ENCODE data around the gene GALNT3. TPM values are rescaled to one million over a fixed set of nuclear protein-coding genes. Genes with fewer than 3 reads are reported as not detected.

Gene GALNT3
- polyA plus RNA-seq, 4 donors = 21.6 to 87.4 (median 38.4) TPM

DNA sequence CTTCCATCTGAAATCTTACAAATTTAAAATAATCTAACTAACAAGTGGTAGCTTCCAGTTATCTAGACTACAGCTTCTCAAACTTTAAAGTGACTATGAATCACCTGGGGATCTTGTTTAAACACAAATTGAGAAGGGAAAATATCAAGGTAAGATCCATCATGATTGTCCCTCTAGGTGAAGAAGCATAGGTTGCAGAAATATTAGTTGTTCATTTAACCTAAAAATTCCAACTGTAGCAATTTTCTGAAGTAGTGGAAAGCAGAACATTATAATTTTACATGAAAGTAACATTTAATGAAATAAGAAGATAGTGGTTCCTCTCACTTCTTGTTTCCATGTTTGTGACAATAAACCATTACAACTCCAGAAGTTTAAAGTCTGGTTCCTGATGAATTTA, 17.3 kb downstream of the GALNT3 start:
- Histone ChIP-seq H3K36me3 (ENCODE audit: control insufficient read depth in 3 of 3, insufficient read depth in 2 of 3, low read depth in 1 of 3, low read length in 3 of 3) (peaks cover 0 to 12% (median 0%) of the 10 kb centered on the region in 3 donors), H3K9me3 (ENCODE audit: control insufficient read depth in 2 of 2, insufficient read depth in 1 of 2, low read depth in 1 of 2, low read length in 1 of 2) (peaks cover 0 to 7% of the 10 kb centered on the region in 2 donors), H3K4me1 (ENCODE audit: control insufficient read depth in 3 of 3, insufficient read depth in 2 of 3, low read depth in 1 of 3, low read length in 2 of 3) (peaks cover 2 to 7% (median 5%) of the 10 kb centered on the region in 3 donors), H3K27me3 (ENCODE audit: control insufficient read depth in 3 of 3, insufficient read depth in 3 of 3, low read length in 3 of 3) (no peaks in the 10 kb centered on the region), H3K4me3 (ENCODE audit: low read depth in 1 of 3, low read length in 3 of 3) (no peak overlapping the region), H3K27ac (ENCODE audit: low read depth in 1 of 3, low read length in 2 of 3) (no peak overlapping the region)
- FAIRE-seq = peak; percentile 55
- DNase-seq = no peak

DNA sequence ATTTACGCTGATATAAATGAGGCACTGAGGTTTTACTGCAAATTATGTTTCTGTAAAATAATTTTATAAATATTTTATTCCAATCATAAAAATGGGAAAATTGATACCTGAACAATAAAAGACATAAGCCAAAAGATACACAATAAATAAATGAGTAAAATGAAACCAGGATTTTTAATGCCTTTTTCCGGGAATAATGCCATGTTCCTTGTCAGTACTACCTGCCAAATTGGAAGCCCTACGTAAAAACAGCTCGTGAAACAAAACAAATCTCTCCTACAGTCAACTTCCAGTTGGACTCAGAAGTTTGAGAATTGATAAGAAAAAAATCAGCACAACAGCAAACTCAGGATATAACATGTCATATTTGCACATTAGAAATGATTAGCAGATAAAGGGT, 18.0 kb downstream of the GALNT3 start:
- WGBS, 3 donors = 35 to 42% (median 35%) methylated on average over 4 of the region's 4 CpGs
- Histone ChIP-seq H3K36me3 (ENCODE audit: control insufficient read depth in 3 of 3, insufficient read depth in 2 of 3, low read depth in 1 of 3, low read length in 3 of 3) (peaks cover 0 to 9% (median 0%) of the 10 kb centered on the region in 3 donors), H3K9me3 (ENCODE audit: control insufficient read depth in 2 of 2, insufficient read depth in 1 of 2, low read depth in 1 of 2, low read length in 1 of 2) (peaks cover 0 to 7% of the 10 kb centered on the region in 2 donors), H3K27ac (ENCODE audit: low read depth in 1 of 3, low read length in 2 of 3) (no peak overlapping the region), H3K4me1 (ENCODE audit: control insufficient read depth in 3 of 3, insufficient read depth in 2 of 3, low read depth in 1 of 3, low read length in 2 of 3) (peaks cover 2 to 7% (median 5%) of the 10 kb centered on the region in 3 donors), H3K27me3 (ENCODE audit: control insufficient read depth in 3 of 3, insufficient read depth in 3 of 3, low read length in 3 of 3) (no peaks in the 10 kb centered on the region), H3K4me3 (ENCODE audit: low read depth in 1 of 3, low read length in 3 of 3) (no peak overlapping the region)
- no peak for FAIRE-seq
- no peak for DNase-seq

DNA sequence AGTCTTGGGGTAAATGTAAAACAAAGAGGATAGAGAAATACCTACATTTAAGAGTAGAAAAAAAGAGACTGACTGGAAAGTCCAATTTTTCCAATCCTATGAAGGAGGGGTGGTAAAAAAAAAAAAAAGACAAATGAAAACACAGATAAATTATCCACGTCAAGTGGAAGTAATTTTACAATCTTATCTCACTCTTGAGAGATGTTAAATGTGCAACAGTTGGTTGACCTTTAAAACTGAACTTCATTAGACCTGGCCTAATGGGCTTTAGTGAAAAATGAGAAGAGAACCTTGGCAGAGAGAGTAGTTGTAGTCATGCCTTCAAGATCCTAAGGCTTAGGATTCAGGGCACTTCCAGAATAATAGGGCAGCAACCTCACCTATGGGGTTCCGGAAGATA, 20.4 kb downstream of the GALNT3 start:
- 53 to 71% (median 64%) methylated on average over 2 of the region's 2 CpGs for WGBS, 3 donors
- Histone ChIP-seq H3K27me3 (ENCODE audit: control insufficient read depth in 3 of 3, insufficient read depth in 3 of 3, low read length in 3 of 3) (no peaks in the 10 kb centered on the region), H3K36me3 (ENCODE audit: control insufficient read depth in 3 of 3, insufficient read depth in 2 of 3, low read depth in 1 of 3, low read length in 3 of 3) (peaks cover 0 to 6% (median 0%) of the 10 kb centered on the region in 3 donors), H3K9me3 (ENCODE audit: control insufficient read depth in 2 of 2, insufficient read depth in 1 of 2, low read depth in 1 of 2, low read length in 1 of 2) (no peaks in the 10 kb centered on the region), H3K4me3 (ENCODE audit: low read depth in 1 of 3, low read length in 3 of 3) (no peak overlapping the region), H3K27ac (ENCODE audit: low read depth in 1 of 3, low read length in 2 of 3) (no peak overlapping the region), H3K4me1 (ENCODE audit: control insufficient read depth in 3 of 3, insufficient read depth in 2 of 3, low read depth in 1 of 3, low read length in 2 of 3) (peaks cover 2 to 5% (median 3%) of the 10 kb centered on the region in 3 donors)
- FAIRE-seq (no peak), DNase-seq (peak in 1 of 2 donors; percentile 36)

DNA sequence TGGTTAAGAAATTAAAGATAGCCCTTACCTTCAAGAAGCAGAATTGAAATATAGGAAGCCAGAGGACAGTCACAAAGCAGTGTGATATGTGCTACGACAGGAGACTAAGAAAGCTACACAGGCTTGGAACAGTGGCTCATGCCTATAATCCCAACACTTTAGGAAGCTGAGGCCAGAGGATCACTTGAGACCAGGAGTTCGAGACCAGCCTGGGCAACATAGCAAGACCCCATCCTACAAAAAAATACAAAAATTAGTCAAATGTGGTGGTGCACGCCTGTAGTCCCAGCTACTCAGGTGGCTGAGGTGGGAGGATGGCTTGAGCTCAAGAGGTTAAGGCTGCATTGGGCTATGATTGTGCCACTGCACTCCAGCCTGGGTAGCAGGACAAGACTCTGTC, 21.9 kb downstream of the GALNT3 start:
- 93 to 95% (median 93%) methylated on average over 3 of the region's 3 CpGs for WGBS, 3 donors
- H3K4me1 ChIP-seq (ENCODE audit: control insufficient read depth in 3 of 3, insufficient read depth in 2 of 3, low read depth in 1 of 3, low read length in 2 of 3) = peaks cover 0 to 2% (median 2%) of the 10 kb centered on the region in 3 donors
- peaks cover 0 to 7% (median 0%) of the 10 kb centered on the region in 3 donors for H3K36me3 ChIP-seq (ENCODE audit: control insufficient read depth in 3 of 3, insufficient read depth in 2 of 3, low read depth in 1 of 3, low read length in 3 of 3)
- FAIRE-seq (no peak), DNase-seq (no peak)
- no peaks in the 10 kb centered on the region for H3K27me3 ChIP-seq (ENCODE audit: control insufficient read depth in 3 of 3, insufficient read depth in 3 of 3, low read length in 3 of 3)
- H3K27ac ChIP-seq (ENCODE audit: low read depth in 1 of 3, low read length in 2 of 3) = no peak overlapping the region
- no peak overlapping the region for H3K4me3 ChIP-seq (ENCODE audit: low read depth in 1 of 3, low read length in 3 of 3)
- H3K9me3 ChIP-seq (ENCODE audit: control insufficient read depth in 2 of 2, insufficient read depth in 1 of 2, low read depth in 1 of 2, low read length in 1 of 2) = no peaks in the 10 kb centered on the region

DNA sequence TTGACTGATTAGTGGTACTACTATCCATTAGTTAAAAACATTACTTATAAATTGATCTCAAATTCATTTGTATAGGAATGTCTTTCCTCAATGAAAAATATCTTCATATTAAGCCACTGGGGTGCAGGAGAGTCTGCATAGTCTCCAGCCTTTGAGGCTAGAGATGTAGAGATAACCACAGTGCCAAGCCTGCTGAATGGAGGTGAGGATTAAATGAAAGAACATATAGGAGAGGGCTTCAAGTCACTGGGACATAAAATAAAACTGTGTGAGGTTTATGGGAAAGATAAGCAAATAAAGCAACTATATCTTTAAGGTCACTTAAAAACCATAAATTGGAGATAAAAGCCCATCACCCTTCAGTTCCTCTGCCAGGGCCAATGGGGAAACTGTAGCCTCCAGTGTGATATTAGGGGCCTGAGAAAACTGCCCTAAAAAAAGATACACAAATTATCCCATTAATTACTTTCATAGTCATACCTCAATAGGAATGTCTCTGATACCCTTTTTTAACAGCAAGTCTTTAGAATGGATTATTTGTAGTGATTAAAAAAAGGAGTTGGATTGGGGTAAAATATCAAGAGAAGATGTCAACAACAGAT, 27.6 kb downstream of the GALNT3 start:
- H3K9me3 ChIP-seq (ENCODE audit: control insufficient read depth in 2 of 2, insufficient read depth in 1 of 2, low read depth in 1 of 2, low read length in 1 of 2) = no peaks in the 10 kb centered on the region
- H3K4me3 ChIP-seq (ENCODE audit: low read depth in 1 of 3, low read length in 3 of 3) = no peak overlapping the region
- no peaks in the 10 kb centered on the region for H3K27me3 ChIP-seq (ENCODE audit: control insufficient read depth in 3 of 3, insufficient read depth in 3 of 3, low read length in 3 of 3)
- H3K36me3 ChIP-seq (ENCODE audit: control insufficient read depth in 3 of 3, insufficient read depth in 2 of 3, low read depth in 1 of 3, low read length in 3 of 3) = peaks cover 0 to 7% (median 0%) of the 10 kb centered on the region in 3 donors
- DNase-seq (peak in 1 of 2 donors; percentile 21), FAIRE-seq (no peak)
- H3K4me1 ChIP-seq (ENCODE audit: control insufficient read depth in 3 of 3, insufficient read depth in 2 of 3, low read depth in 1 of 3, low read length in 2 of 3) = no peaks in the 10 kb centered on the region
- H3K27ac ChIP-seq (ENCODE audit: low read depth in 1 of 3, low read length in 2 of 3) = no peak overlapping the region

DNA sequence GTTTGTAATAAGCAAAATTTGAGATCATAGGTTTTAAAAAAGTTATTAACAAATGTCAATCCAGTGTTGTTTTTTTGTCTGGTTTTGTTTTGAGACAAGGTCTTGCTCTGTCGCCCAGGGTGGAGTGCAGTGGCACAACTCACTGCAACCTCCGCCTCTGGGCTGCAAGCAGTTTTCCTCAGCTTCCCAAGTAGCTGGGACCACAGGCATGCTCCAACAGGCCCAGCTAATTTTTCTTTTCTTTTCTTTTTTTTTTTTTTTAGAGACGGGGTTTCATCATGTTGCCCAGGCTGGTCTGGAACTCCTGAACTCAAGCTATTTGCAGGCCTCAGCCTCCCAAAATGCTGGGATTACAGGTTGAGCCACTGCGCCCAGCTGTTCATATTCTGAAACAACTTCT, 31.3 kb downstream of the GALNT3 start:
- WGBS, 3 donors = 91 to 95% (median 91%) methylated on average over 4 of the region's 4 CpGs
- H3K4me3 ChIP-seq (ENCODE audit: low read depth in 1 of 3, low read length in 3 of 3) = no peak overlapping the region
- H3K9me3 ChIP-seq (ENCODE audit: control insufficient read depth in 2 of 2, insufficient read depth in 1 of 2, low read depth in 1 of 2, low read length in 1 of 2) = no peaks in the 10 kb centered on the region
- DNase-seq (no peak), FAIRE-seq (no peak)
- no peak overlapping the region for H3K27ac ChIP-seq (ENCODE audit: low read depth in 1 of 3, low read length in 2 of 3)
- peaks cover 0 to 4% (median 0%) of the 10 kb centered on the region in 3 donors for H3K36me3 ChIP-seq (ENCODE audit: control insufficient read depth in 3 of 3, insufficient read depth in 2 of 3, low read depth in 1 of 3, low read length in 3 of 3)
- no peaks in the 10 kb centered on the region for H3K4me1 ChIP-seq (ENCODE audit: control insufficient read depth in 3 of 3, insufficient read depth in 2 of 3, low read depth in 1 of 3, low read length in 2 of 3)
- no peaks in the 10 kb centered on the region for H3K27me3 ChIP-seq (ENCODE audit: control insufficient read depth in 3 of 3, insufficient read depth in 3 of 3, low read length in 3 of 3)

DNA sequence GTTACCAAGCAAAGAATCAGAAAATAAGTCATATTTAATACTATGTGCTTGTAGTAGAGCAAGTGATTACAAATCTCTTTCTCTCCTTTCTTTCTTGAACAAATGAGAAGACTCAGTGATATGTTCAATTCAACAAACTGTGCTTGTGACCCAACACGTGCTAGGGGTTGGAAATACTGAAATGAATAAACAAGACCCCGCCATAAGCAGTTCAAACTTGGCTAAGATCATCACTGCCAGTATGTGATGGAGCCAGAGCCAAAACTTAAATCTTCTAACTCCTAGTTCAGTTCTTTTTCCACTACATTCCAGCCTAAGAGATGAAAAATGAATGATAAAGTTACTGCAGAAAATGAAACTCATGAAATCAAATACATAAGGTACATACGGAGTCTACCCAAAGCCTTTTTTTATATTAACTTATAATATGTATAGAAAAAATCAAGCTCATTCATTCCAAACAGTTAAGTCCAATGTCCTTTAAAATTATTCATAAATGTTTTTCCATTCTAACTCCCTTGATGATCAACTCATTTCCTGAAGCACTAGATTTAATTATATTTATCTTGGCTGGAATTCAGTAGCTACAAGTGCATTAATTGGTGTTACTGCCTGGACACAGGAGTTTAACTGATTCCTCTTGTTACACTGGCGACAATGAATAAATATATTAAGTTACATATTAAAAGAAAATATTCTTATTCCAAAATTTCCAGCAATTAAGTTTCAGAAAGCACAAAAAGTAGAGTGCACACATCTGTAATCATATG, 36.0 kb downstream of the GALNT3 start:
- Histone ChIP-seq H3K9me3 (ENCODE audit: control insufficient read depth in 2 of 2, insufficient read depth in 1 of 2, low read depth in 1 of 2, low read length in 1 of 2) (no peaks in the 10 kb centered on the region), H3K27me3 (ENCODE audit: control insufficient read depth in 3 of 3, insufficient read depth in 3 of 3, low read length in 3 of 3) (no peaks in the 10 kb centered on the region), H3K36me3 (ENCODE audit: control insufficient read depth in 3 of 3, insufficient read depth in 2 of 3, low read depth in 1 of 3, low read length in 3 of 3) (peaks cover 0 to 8% (median 6%) of the 10 kb centered on the region in 3 donors), H3K4me1 (ENCODE audit: control insufficient read depth in 3 of 3, insufficient read depth in 2 of 3, low read depth in 1 of 3, low read length in 2 of 3) (no peaks in the 10 kb centered on the region), H3K27ac (ENCODE audit: low read depth in 1 of 3, low read length in 2 of 3) (no peak overlapping the region), H3K4me3 (ENCODE audit: low read depth in 1 of 3, low read length in 3 of 3) (no peak overlapping the region)
- FAIRE-seq = peak; percentile 81
- 30 to 41% (median 34%) methylated on average over 4 of the region's 4 CpGs for WGBS, 3 donors
- DNase-seq = peak in 1 of 2 donors; percentile 60

DNA sequence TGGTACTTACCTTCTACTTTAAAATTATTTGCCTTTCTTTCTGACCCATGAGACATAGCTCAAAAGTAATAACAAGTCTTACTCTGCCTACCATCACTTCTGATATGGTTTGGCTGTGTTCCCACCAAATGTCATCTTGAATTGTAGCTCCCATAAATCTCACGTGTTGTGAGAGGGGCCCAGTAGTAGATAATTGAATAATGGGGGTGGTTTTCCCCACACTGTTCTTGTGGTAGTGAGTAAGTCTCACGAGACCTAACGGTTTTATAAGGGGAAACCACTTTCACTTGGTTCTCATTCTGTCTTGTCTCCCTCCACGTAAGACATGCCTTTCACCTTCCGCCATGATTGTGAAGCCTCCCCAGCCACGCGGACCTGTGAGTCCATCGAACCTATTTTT, 47.5 kb downstream of the GALNT3 start:
- peaks cover 0 to 12% (median 6%) of the 10 kb centered on the region in 3 donors for H3K36me3 ChIP-seq (ENCODE audit: control insufficient read depth in 3 of 3, insufficient read depth in 2 of 3, low read depth in 1 of 3, low read length in 3 of 3)
- no peaks in the 10 kb centered on the region for H3K4me1 ChIP-seq (ENCODE audit: control insufficient read depth in 3 of 3, insufficient read depth in 2 of 3, low read depth in 1 of 3, low read length in 2 of 3)
- no peak overlapping the region for H3K4me3 ChIP-seq (ENCODE audit: low read depth in 1 of 3, low read length in 3 of 3)
- WGBS, 3 donors = 88 to 90% (median 89%) methylated on average over 8 of the region's 8 CpGs
- H3K27ac ChIP-seq (ENCODE audit: low read depth in 1 of 3, low read length in 2 of 3) = no peak overlapping the region
- no peaks in the 10 kb centered on the region for H3K27me3 ChIP-seq (ENCODE audit: control insufficient read depth in 3 of 3, insufficient read depth in 3 of 3, low read length in 3 of 3)
- H3K9me3 ChIP-seq (ENCODE audit: control insufficient read depth in 2 of 2, insufficient read depth in 1 of 2, low read depth in 1 of 2, low read length in 1 of 2) = no peaks in the 10 kb centered on the region
- FAIRE-seq (no peak), DNase-seq (no peak)

Measured in small intestine (tissue), 7 donors.